ENCODE data around the gene GAREM1.
"Not testable (repeated sequence)": the region's sequence is repeated elsewhere in the genome, so short reads cannot be mapped to it uniquely, and the experiment has no call there.

GAREM1 gene

GRCh38 chr18:32321826-32322225 is 148.9 kb downstream of the GAREM1 start:
- no peak for DNase-seq

- DNase-seq: no peak
Measured at GRCh38 chr18:32319084-32319483, 151.6 kb downstream of the GAREM1 start.

- DNase-seq: no peak
Measured at GRCh38 chr18:32318581-32318980, 152.1 kb downstream of the GAREM1 start.

DNA sequence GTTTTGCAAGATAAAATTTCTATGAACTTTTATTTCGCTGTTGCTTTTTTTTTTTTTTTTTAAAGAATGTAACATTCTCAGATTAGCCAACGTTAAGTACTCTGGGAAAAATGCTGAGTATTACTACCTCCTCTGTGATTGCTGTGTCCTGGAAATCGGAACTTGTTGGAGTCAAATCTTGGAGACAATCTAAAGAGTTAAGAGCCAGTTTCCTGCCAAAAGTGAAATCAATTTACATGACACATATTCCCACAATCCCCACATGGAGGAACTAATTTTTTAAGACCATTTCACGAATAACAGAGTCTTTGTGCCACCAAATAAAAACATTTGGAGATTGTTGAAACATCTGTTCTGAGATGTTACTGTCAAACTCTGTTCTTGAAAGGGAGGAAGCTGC is 153.0 kb downstream of the GAREM1 start:
- no peak for DNase-seq

- DNase-seq: no peak
Measured at GRCh38 chr18:32315881-32316280, 154.8 kb downstream of the GAREM1 start.

- DNase-seq: no peak
Measured at GRCh38 chr18:32310774-32311173, 159.9 kb downstream of the GAREM1 start.

DNA sequence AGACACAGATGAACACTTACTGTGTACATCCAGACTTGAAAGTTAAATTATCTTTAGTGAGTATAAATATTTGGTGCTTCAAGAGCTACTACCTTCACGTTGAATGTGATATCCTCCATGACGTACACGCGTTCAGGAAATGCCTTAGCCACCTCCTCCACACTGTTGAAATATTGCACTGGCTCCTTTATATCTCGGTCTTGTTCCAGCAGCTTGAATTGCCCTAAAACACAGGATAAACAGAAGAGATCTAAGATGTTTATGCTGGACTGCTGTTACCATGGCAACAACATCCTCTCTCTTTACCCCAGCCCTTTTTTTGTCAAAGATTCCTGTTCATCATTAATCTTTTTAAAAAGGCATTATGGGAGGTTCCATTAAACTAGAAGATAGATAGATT is 160.6 kb downstream of the GAREM1 start:
- no peak for DNase-seq

GRCh38 chr18:32308493-32309120 is 162.1 kb downstream of the GAREM1 start:
- no peak for DNase-seq

- no peak for DNase-seq
Measured at GRCh38 chr18:32303400-32303799, 167.3 kb downstream of the GAREM1 start.

GRCh38 chr18:32302806-32303205 is 167.9 kb downstream of the GAREM1 start:
- no peak for DNase-seq

DNA sequence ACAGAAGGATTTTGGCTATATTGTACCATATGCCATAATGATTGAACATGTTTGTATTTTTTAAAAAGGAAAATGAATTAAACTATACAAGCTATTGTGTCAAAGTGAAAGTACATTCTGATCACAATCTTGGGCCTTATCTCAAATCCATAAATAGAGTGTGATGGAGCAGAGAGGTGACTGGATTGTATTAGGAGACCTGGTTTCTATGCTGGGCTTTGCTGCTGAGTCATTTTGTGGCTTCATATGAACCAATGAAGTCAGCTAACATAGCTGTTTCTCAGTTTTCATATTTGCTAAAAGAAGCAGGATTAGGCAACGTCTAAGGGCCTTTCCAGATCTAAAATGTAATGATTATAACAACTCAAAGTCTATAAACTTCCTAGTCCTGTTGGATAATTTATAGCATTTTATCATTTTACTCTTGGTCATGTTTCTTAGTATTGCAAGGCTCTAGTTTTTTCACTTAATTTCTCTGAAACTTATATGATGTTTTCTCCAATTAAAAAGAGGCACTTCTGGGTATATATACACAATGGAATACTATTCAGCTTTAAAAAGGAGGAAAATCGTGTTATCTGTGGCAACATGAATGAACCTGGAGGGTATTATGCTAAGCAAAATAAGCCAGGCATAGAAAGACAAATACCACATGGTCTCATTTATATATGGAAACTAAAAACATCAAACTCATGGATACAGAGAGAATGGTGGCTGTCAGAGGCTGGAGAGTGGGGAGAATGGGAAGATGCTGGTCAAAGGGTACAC is 168.5 kb downstream of the GAREM1 start:
- no peak for DNase-seq

GRCh38 chr18:32301361-32301760 is 169.3 kb downstream of the GAREM1 start:
- DNase-seq: no peak

GRCh38 chr18:32300914-32301313 is 169.8 kb downstream of the GAREM1 start:
- DNase-seq: no peak

DNA sequence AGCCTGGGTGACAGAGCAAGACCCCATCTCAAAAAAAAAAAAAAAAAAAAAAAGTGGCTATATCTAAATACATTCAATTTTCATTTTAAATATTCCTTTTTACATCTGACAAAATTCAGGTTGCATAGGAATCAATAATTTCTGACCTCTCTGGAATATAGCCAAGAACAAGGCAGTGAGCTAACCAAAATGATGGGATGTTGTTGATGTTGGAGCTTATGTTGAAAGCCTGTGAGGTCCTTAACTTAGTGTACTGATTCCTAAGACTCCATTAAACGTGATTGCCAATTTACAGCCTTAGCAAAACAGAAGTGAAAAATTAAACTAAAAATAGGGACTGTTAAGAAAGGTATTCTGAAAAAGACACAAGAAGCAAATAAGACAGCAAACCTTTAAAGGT is 171.2 kb downstream of the GAREM1 start:
- DNase-seq: no peak

GRCh38 chr18:32298171-32298667 is 172.5 kb downstream of the GAREM1 start:
- DNase-seq: no peak

DNA sequence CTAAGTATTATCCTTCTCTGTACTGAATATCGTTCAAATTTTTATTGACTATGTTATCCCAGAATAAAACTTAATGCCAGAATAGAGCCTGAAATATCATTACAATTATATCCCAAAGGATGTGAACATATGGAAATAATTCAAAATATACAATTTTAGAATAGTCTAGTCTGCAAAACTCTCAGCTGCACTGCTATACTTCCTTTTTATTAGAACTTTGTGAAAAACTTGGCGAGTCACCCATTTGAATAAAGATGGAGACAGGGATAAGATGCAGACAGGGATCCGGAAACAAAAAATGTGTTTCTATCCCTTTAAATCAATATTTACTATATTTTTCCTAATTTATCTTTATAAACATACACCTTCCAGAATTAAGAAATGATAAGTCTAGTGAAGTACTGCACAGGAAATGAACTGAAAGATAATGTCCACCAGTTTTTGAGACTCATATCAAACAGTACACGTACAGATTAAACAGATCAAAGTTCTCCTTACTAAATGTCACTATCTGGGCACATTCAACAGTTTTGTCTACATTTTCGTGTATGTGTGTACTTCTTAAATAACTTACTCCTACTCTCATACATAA is 173.0 kb downstream of the GAREM1 start:
- DNase-seq: no peak

DNA sequence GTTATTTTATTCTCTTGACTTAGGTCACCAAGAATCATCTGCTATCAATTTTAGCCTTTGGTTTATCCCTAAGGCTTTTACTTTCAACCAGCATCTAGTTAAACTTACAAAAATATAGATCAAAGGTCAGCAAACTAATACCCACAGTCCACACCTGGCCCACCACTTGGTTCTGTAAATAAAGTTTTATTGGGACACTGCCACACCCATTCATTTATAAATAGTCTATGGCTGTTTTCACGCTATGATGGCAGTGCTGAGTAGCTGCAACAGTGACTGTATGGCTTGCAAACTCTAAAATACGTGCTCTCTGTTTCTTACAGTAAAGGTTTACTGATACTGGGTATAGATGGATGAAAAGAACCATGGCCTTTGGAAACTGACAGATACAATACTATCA is 173.8 kb downstream of the GAREM1 start:
- no peak for DNase-seq

DNA sequence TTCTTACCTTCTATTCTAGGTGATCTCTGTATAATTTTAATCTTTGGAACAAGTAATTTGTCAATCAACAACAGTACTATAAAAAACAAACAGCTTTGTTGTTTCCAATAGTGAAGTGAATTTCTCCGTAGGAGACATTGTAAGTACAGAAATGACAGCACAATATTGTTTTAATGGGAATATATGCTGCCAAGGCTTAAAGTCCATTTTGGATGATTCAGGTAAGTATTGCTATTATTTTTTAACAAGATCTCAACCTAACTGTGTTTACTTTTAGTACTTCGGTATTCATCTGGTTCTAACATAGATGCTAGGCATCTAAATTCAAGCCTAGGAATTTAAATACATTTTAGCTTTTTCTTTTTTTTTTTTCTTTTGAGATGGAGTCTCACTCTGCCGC is 175.1 kb downstream of the GAREM1 start:
- no peak for DNase-seq

DNA sequence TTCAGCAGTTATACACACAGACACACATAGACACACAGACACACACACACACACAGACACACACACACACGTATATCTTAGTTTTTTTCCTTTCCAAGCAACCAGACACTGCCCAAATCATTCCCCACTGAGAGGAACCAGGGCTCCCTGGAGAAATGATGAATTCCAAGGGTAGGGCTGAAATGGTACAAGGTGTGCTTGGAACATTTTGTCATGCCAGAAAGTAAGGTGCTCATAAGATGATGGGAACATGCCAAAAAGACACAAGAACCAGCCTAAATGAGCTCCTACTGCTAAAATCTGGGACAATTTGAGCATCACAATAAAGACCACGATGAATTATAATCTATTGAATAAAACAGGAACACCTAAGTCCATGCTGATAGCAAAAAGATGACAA is 177.6 kb downstream of the GAREM1 start:
- no peak for DNase-seq

DNA sequence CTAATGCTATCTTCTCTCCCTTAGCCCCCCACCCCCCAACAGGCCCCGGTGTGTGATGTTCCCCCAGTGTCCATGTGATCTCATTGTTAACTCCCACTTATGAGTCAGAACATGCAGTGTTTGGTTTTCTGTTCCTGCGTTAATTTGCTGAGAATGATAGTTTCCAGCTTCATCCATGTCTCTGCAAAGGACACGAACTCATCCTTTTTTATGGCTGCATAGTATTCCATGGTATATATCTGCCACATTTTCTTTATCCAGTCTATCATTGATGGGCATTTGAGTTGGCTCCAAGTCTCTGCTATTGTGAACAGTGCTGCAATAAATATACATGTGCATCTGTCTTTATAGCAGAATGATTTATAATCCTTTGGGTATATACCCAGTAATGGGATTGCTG is 179.1 kb downstream of the GAREM1 start:
- not testable (repeated sequence) for DNase-seq

- no peak for DNase-seq
Measured at GRCh38 chr18:32290810-32291209, 179.9 kb downstream of the GAREM1 start.

- DNase-seq: peak; percentile 66 to 78
Measured at GRCh38 chr18:32289483-32290075, 181.1 kb downstream of the GAREM1 start.

- no peak for DNase-seq
Measured at GRCh38 chr18:32287873-32288272, 182.8 kb downstream of the GAREM1 start.

GRCh38 chr18:32287249-32287648 is 183.4 kb downstream of the GAREM1 start:
- no peak for DNase-seq

All from NCI-H524 (cell line).